ENCODE measurements around the gene HOXD11. TPM values are rescaled to one million over a fixed set of nuclear protein-coding genes. Genes with fewer than 3 reads are reported as not detected.

The HOXD11 gene
- total RNA-seq = under 0.01 and 0.28 TPM in 2 replicates

DNA sequence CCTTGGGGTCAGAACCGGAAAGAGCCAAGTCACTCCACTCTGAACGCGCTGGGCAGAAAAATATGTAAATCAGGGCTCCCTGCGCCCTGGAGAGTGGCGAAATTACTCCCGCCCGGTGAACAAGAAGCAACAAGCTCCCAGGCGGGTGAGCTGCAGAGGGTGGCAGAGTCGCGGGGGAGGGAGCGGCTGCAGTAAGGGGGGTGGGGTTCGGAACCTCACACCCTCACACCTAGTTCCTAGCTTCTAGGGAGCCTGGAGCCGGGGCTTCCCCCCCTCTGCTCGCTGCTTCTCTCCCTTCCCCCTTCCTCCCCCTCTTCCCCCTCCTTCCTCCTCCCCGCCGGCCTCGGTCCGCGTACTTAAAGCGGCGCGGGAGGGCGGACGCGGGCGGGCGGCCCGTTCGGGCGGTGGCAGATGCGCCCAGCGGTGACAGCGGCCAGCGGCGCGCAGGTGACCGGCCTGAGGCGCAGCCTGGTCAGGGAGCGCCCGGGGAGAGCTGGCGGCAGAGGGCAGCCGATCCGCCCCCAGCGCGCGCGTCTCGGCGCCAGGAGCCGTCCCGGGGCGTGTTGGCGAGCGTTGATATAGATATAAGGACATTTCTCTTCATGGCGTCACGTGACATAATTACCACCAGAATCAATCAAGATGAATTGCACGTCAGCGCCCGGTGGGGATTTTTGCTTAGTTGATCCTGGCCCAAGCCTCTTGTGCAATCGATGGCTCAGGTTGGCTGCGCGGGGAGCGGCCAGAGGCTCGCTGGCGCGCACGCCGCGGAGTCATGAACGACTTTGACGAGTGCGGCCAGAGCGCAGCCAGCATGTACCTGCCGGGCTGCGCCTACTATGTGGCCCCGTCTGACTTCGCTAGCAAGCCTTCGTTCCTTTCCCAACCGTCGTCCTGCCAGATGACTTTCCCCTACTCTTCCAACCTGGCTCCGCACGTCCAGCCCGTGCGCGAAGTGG, at the start of gene HOXD11:
HOXD11 (plus strand) TSS at position 700 of the 959 bp plus-strand sequence; CDS start at position 776, 76 bp downstream.

DNA sequence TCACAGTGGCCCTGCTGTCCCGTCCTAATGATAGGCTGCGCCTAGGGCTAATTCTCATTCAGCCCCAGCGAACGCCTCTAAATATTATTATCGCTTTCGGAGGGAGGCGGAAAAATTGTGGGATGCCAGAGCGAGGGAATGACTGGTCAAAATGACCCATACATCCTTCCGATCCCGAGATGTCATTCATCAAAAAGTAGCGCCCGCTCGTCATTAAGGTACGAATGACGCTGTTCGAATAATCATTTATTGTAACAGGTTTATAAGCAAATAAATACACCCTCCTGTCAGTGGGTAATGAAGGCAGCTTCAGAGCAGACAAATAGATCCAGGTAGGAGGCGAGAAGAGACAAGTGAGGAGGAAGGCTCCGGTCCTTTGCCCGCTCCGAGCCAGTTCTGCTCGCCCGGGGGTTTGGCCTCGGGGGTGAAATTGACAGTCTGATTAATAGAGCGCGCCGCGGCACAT, 23.3 kb upstream of the HOXD11 start, which contains the start of gene EVX2:
EVX2 (minus strand) TSS at position 167 of the 466 bp plus-strand sequence. CDS start 186 bp downstream, outside the sequence.

GRCh38 chr2:176092270-176093144, 14.6 kb upstream of the HOXD11 start, which contains the start of gene HOXD13:
TSS of gene HOXD13 (plus strand) at chr2:176092721. CDS start at chr2:176092891, 170 bp downstream.

GRCh38 chr2:176099728-176100546, 7.1 kb upstream of the HOXD11 start, which contains the start of gene HOXD12:
TSS of gene HOXD12 (plus strand) at chr2:176099795. CDS start at chr2:176099802, 7 bp downstream.

DNA sequence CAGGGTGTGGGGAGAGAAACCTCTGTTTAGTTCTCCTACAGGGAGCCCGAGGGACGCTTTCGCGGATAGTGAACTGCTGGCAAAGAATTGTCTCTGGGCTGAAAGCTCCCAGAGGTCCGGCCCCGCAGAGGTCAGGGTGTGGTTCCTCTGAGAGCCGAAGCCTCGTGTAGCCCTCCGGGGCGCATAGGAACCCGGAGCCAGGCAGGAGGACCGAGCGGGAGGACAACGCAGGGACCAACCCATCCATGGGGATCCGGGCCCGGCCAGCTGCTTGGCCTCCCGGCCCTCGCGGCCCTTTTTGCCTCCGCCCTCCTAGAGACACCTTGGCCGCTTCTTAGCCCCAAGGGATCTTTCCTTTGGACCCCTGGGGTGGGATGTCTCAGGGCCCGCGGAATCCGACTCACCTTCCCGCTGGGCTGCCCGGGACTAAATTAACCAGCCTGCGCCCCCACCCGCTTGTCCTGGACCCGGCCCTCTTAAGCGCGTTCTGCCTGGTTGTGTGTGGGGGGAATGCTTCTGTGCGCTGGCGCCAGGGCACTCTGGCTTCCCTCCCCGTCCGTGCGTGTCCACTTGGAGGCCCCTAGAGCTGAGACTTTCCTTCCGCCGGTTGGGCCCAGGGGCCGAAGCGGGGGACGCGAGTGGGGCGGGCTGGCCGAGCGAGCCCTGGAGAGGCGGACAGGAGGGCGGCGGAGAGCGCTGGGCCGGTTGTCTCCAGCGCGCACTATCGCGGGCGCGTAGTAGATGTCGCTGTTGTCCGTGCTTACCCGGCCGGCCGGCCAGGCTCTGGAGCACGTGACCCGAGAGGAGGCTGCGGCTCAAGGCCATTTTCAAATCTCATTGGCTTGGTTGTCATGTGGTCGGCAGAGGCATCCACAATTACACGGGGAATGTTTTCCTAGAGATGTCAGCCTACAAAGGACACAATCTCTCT, 9.1 kb downstream of the HOXD11 start, which contains the start of gene HOXD10:
HOXD10 (plus strand) TSS at position 896 of the 931 bp plus-strand sequence. CDS start 56 bp downstream, outside the sequence.

DNA sequence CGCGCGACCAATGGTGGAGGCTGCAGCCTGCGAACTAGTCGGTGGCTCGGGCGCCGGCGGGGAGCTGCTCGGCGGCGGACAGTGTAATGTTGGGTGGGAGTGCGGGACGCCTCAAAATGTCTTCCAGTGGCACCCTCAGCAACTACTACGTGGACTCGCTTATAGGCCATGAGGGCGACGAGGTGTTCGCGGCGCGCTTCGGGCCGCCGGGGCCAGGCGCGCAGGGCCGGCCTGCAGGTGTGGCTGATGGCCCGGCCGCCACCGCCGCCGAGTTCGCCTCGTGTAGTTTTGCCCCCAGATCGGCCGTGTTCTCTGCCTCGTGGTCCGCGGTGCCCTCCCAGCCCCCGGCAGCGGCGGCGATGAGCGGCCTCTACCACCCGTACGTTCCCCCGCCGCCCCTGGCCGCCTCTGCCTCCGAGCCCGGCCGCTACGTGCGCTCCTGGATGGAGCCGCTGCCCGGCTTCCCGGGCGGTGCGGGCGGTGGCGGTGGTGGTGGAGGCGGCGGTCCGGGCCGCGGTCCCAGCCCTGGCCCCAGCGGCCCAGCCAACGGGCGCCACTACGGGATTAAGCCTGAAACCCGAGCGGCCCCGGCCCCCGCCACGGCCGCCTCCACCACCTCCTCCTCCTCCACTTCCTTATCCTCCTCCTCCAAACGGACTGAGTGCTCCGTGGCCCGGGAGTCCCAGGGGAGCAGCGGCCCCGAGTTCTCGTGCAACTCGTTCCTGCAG, 15.8 kb downstream of the HOXD11 start, which contains the start of gene HOXD9:
HOXD9 (plus strand) TSS at position 37 of the 728 bp plus-strand sequence; CDS start at position 87, 50 bp downstream.

DNA sequence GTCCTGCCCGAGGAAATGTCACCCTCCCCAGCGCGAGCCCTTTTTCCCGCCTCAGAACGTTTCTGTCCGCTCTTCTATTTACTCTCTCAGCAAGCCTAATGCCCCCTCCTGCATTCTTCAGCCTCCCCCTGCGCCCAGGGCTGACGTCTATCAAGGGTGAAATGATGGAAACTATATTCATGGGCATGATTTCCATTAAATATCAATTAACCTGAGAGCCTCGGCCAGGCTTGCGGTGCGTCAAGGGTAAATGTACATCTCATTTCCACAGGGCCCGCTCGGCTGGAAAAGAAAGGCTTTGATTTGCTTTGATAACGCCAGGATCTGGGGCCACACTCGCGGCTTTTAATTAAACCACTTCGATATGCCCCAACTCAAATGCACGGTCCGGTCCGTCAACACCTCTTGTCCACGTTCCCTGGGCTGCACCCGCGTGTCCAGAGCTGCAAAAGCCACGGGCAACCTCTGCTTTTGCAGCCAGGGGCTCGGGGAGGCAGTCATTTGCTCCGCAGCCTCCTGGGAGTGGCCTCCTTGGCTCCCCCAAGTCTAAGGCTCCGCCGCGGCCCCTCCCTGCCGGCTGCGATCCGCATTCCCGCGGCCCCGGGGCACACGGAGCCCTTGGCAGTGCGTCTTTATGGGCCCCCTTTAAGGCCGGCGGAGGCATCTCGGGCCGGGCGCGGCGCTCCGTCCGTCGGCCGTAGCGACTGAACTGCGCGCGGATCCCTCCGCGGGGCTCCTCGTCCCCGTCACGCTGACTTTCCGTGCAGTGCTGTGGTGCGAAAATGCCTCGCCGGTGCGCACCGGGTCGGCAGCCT, 22.1 kb downstream of the HOXD11 start, which contains the start of gene HOXD8:
HOXD8 (plus strand) TSS at position 724 of the 815 bp plus-strand sequence. CDS start 662 bp downstream, outside the sequence.

GRCh38 chr2:176151442-176152287, 44.6 kb downstream of the HOXD11 start, which contains the start of gene HOXD4:
TSS of gene HOXD4 (plus strand) at chr2:176151550. CDS start at chr2:176151634, 84 bp downstream.

DNA sequence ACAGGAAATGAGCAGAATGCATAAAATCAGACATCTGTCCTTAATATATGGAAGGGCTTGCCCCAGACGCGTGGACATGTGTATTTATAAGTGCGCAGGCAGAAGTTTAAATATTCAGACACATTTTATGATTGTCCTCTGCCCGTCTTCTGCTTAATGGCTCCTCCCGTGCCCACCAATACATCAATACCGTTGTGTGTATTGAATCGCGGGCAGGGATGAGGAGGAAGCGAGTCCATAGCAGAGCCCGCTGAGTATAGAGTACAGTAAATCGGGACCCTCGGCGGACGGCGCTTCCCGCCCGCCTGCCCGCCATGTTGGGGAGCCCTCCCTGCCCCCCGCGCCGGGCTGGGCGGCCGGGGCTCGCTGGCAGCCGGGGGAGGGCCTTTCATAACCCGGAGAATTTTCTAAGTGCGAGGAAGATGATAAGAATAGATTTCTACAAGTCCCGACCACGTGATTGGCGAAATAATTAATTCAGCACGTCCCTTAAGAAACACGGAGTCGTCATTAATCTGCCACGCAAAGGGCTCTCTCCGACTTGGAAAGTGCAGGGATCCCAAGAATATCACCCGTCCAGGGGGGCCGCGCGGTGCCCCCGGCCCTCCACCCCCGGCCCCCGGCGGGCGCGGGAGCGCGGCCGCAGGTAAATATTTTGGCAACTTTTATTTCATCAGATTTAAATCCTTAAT, 49.9 kb downstream of the HOXD11 start, which contains the start of gene HOXD3:
HOXD3 (plus strand) TSS at position 501 of the 692 bp plus-strand sequence. CDS start 11,808 bp downstream, outside the sequence.

Other genes with a start within 250 kb of the HOXD11 start
- gene LNPK, start 105.0 kb upstream of the HOXD11 start, total RNA-seq = 55.2 and 63.1 TPM in 2 replicates
- gene EVX2, start 23.3 kb upstream of the HOXD11 start, total RNA-seq = not detected in 2 replicates
- not detected in 2 replicates for gene HOXD13, start 14.6 kb upstream of the HOXD11 start, total RNA-seq
- not detected in 2 replicates for gene HOXD12, start 7.5 kb upstream of the HOXD11 start, total RNA-seq
- under 0.01 and 0.19 TPM in 2 replicates for gene HOXD10, start 9.5 kb downstream of the HOXD11 start, total RNA-seq
- gene HOXD9, start 15.4 kb downstream of the HOXD11 start, total RNA-seq = under 0.01 TPM in 1 of 2 replicates, not detected in the other
- 0.38 and 0.85 TPM in 2 replicates for gene HOXD8, start 22.4 kb downstream of the HOXD11 start, total RNA-seq
- gene HOXD4, start 44.3 kb downstream of the HOXD11 start, total RNA-seq = 0.56 TPM in 1 of 2 replicates, not detected in the other
- 0.28 TPM in 1 of 2 replicates, not detected in the other for gene HOXD3, start 50.0 kb downstream of the HOXD11 start, total RNA-seq
- gene HOXD1, start 81.4 kb downstream of the HOXD11 start, total RNA-seq = under 0.01 TPM in 1 of 2 replicates, not detected in the other
- gene MTX2, start 162.2 kb downstream of the HOXD11 start, total RNA-seq = 24.8 and 33.0 TPM in 2 replicates